GF-D8 (cell line): ENCODE data around the gene ABI3BP.
"Not testable (repeated sequence)": the region's sequence is repeated elsewhere in the genome, so short reads cannot be mapped to it uniquely, and the experiment has no call there.

Experiments used
- DNase-seq: peaks from one replicate; lab custom pipeline; 2025; lab: John Stamatoyannopoulos, UW

Gene ABI3BP

DNA sequence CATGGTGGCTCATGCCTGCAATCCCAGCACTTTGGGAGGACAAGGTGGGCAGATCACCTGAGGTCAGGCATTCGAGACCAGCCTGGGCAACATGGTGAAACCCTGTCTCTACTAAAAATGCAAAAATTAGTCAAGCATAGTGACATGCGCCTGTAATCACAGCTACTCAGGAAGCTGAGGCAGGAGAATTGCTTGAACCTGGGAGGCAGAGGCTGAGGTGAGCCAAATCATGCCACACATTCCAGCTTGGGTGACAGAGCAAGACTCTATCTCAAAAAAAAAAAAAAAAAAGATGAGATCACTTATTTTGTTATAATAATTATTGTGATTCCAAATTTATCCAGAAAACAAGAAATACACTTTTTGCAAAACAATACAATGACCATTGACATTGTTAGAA lies 47.1 kb downstream of the ABI3BP start:
- DNase-seq = not testable (repeated sequence)

DNA sequence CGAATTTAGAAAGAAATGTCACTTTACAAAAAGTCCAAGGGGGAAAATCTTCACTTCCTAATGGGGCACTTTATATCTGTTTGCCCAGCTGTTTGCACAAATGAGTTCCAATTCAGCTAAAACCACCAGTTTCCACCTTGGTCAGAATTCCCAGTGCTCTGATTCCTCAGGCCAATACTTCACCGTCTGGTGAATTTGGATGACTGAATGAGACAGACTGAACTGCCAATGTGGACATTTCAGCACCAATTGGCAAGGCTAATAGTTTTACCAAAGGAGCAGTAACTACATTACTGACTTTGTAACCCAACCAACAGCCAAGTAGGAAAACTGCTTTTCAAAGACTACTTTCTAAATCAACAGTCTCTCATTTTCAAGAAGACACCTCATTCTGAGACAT lies 51.8 kb downstream of the ABI3BP start:
- no peak for DNase-seq

DNA sequence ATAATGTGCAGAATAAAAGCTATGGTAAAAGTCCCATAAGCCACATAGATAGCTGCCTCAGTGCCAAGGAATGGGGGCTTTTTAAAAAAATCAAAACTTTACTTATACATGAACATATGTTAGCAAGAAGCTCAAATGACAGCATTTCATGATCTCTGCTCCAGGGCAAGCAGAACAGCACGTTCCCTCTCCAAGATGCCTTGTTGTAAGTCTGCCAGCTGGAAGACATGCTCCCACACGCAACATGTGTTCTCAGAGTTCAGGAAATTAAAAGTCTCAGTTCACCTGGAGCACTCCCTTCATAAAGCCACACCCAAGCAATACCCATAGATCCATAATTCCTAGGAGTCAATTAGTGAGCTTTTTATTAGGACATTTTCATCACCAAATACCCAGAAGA lies 52.2 kb downstream of the ABI3BP start:
- DNase-seq = no peak

DNA sequence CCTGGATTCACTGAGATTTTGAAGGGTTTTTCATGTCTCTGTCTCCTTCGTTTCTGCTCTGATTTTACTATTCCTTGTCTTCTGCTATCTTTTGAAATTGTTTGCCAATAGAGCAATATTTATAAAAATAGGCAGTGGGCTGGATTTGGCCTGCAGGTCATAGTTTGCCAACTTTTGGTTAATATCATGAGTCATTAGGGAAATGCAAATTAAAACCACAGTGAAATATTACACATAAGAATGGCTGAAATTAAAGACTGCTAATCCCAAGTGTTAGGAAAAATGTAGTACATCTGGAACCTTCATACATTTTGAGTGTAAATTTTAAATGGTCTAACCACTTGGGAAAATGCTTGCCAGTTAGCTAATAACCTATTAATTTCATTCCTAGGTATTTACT lies 56.3 kb downstream of the ABI3BP start:
- no peak for DNase-seq

DNA sequence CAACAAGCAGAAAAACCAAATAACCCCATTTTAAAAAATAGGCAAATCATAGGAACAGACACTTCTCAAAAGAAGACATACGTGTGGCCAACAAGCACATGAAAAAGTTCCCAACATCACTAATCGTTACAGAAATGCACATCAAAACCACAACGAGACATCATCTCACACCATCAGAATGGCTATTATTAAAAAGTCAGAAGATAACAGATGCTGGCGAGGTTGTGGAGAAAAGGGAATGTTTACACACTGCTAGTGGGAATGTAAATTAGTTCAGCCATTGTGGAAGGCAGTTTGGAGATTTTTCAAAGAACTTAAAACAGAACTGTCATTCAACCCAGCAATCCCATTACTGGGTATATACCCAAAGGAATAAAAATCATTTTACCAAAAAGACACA lies 60.7 kb downstream of the ABI3BP start:
- no peak for DNase-seq

DNA sequence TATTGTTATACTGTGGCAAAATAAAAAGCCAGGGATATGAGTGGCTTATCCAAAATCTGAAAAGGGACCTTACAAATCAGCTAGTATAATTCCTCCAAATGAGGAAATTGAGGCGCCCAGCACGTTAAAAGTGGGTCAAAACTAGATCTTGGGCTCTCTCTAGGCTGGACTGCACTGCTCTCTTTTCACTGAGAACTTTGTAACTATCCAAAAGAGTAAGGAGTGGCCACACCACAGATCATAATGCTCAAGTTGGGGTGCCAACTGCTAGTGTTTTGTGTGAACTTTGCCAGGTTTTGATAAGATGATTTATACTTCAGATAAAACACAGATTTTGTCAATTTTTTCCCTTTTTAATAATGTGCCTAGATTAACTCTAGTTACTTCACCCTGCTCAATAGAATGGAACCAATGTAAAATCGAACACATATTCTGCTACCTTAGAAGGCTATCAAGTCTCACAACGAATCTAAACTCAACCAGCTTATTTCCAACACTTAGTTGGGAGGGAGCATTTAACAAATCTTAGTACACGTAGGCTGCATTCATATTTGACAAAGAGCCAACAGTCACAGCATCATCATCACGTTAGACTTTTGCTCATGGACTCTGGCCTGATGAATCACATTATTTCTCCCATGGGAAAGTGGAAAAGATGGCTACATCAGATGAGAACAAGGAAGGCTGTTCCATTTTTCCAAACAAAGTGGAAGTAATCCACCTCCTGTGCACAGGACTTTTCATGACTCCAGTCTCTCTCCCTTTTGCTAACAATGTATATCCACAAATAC lies 64.4 kb downstream of the ABI3BP start:
- no peak for DNase-seq

DNA sequence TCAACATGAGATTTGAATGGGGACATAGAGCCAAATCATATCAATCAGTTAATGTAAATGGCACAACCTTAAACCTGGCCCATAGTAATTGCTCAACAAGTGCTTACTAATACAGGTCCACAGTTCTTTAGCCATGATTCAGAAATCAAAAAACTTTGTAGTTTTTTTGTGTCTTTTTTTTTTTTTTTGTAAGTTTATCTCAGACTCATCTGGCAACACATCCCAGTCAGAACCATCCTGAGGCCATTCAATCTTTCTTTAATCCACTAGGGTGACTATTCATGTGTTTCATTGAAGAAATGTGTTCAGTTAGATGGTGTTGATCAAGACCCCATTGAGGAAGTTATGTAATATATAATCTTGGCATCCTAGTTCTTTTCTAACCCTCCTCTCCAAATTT lies 65.4 kb downstream of the ABI3BP start:
- no peak for DNase-seq

DNA sequence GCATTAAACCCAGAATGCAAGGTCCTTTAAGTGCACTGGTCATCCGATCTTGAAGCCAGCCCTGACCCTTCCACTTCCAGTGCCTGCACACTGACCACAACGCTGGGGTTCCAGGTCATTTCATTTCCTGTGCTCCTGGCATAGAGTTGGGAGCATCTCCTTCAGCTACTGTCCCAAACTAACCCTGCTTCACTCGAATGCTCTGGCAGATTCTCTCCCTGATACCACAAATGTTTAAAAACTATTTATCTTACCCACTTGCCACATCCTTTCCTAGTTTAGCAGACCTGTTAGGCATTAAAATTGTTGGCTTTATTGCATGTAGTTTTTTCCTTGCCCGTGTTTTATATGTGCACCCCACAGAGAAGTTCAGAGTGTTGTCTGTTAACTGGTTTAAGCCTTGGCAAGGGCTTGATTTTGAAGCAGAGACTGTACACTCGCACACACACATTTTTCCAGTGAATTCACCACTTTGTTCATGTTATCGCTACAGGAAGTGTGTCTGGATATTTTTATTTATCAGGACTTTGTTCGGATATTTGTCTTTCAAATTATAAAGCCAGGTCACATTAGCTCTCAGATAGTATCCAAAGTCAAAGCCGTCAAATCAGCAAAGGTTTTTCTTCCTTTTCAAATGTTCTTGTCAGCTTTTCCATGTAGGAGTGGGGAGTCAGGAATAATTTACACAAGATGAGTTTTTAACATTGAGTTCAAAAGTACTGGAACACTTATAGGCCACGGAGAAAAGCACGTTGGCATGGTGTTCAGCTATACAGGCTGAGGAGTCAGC lies 77.3 kb downstream of the ABI3BP start:
- no peak for DNase-seq

DNA sequence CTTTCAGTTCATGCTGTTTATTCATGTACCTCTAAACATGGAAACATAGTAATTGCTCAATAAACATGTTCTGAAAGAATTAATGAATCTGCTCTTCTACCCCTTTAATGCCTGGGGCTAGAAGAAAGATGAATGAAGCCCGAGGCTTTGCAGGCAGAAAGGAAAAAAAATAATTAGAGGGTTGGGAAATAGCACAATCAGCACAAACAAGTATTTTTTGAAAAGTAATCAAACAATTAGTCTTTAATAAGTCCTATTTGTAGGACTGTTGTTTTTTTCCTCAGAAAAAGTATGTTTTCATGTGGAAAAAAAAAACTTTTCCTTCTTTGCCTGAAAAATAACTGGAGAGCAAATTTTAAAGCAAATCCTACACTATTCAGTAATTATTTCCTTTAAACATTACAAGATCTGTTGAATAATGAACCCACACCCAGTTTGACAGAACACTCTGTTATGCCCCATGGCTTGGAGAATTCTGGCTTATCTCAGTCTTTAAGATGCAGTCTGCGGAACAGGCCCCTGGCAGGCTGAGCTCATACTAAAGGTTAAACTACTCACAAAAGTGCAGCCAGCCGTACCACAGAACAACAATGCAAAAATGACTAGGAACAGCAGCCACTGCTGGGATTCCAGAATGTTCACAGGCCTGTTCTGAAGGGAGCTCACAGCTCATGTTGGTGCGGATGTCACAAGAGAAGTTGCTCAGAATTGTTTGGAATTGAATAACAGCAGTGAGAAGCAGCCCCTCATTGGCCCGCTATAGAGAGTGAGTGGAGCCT lies 79.2 kb downstream of the ABI3BP start:
- no peak for DNase-seq

DNA sequence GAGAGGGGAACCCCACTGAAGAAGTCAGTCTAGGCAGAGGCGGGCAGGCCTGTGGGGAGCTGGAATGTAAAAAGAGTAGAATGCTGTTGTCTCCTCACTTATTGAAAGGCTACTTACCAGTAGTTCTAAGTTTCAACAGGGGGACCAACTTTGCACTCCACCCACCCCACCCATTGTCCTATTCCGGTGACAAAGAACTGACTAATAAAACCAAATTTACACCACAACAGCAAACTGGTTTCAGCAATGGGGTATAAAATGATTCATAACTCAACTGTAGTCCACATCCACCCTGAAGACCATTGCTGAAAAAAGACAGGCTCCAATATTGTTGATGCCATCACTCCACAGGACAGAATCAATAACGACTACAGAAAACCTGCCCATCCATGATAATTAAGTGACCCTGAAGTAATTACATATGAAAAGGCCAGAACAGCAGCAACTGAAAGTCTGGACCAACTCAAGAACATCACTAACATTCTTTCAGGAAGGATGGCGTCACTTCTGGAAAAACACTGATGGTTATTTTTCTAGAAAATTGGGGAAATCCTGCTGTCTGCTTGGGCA lies 80.2 kb downstream of the ABI3BP start:
- no peak for DNase-seq

DNA sequence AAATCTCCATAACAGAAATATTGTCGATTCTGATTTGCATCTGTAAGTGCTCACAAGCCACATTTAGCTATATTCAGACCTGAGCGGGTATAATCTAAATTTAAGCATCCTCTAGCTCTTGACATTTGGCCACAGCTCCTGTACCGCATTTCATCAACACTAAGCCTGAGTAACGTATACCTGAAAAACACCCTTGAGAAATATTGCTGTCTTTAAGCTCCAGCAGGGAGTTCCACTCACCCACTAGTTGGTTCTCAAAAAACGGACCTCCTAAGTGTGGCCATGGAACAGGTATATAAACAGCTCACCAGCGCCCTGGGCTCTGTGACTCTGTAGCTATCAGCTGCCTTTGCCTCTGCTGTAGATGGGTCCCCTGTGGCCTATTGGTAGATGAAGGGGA lies 80.7 kb downstream of the ABI3BP start:
- no peak for DNase-seq

DNA sequence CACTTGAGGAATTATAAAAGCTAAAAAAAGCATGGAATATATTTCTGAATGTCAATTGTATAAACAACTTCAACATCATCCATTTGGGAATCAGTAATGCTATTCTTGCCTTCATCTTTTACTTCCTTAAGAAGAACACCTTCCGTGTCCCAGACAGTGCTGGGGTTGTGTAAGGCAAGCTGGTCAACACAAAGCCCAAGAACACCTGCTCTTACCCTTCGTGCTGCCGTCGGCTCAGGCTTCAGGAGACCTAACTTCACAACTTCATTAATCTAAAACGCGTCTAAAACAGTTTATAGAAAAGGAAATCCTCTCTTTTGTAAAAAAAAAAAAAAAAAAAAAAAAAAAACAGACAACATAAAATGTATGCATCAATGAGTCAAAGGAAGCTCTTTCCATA lies 81.3 kb downstream of the ABI3BP start:
- no peak for DNase-seq

DNA sequence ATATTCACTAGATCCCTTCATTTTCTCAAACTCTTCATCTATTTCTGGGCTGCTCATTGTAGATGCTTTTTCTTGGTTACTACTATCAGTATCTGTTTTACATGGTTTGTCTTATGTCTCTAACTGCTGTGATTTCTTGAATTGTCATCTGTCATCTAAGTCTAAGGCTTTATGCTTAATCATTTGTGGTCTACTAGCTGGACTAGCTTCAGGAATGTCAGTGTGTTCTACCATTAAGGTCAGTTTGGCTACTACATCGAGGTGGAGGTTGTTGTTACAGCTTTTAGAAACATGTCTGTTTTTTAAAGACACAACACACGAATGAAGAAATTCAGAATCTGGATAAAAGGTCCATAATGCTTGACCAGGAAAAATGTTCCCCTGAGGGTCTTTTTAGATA lies 82.2 kb downstream of the ABI3BP start:
- no peak for DNase-seq

DNA sequence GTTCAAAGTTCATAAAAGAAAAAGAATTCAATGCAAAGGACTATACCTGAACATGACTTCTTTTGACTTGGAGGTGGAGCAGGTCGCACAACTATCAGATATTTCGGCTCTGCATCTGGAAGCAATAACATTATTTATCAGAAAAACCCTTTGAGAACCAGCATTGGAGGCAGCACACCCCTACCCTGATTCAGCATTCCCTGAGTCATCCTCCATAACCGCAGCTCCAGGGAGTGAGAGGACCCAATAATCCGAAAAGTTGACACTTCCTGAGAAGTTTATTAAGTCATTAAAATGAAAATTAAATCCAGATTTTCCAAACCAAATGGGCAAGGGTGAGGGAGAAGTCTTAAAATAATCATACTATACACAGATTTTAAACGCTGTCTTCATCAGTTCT lies 90.6 kb downstream of the ABI3BP start:
- no peak for DNase-seq

DNA sequence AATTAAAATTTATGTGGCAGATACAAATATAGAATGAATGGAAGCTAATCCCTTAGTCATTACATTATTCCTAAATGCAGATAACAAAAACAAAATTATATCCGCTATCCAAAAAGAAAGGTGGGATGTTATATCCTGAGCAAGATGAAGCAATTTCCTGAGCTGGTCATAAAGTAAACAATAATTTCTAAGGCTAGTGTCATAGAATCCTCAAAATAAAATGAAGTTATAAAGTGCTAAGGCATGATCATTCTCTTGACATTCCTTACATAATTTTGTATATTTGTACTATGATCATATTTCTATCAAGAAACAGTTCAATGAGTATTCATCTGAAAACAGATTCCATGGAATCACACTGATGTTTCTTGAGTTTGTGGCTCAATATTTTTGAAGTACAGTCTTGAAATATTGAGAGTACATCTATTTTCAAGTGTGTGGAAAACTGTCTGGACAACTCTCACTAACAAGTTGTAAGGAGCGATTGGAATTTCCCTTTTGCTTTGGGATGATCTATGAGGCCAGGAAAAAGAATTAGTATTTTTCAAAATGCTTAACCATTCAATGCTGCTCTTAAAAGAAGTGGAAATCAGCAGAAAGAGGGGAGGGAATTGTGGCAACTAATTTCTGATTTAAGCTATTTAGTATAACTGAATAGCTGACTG lies 92.4 kb downstream of the ABI3BP start:
- no peak for DNase-seq

DNA sequence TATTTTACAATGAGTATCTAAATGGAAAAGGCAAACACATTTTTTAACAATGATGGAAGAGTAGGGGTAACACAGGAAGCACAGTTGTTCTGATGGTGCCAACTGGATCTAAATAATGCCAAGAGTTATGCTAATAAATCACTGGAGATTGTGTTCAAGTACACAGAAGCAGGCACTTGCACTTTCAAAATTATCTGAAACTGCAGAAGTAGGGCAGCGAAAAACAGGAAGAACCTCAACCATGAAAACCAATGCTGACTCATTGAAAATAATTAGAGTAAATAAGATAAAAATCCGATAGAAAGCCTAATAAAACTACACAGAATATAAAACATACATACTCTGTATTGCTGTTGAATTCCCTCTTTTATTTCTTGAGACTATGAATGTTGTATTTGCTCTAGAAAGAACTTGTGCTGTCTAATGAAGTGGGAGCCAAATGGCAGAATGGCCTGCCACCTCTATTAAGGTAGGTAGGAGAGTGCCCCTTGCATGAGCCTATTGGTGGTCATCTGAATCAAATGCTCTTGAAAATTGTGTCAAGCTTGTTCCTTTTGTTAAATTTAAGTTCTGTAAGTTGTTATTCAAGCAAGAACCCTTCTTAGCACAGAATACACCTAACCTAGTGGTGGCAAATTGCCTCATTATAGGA lies 93.7 kb downstream of the ABI3BP start:
- no peak for DNase-seq

DNA sequence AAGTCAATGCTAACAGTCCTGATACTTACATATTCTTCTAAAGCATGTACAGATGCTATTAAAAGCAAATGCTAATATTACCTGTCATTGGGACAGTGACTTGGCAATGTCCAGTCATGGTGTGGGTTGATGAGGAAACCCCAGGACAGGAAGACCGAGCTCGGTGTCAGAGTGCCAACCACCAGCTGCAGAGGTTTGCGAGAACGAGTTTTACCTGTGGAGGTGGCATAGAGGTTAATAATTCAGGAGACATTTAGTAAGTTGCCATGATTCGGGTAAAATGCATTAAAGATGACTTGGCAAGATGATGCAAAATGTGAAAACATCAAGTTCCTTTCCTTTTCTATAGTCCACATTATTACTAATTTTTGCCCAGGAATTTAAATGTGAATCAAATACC lies 94.5 kb downstream of the ABI3BP start:
- no peak for DNase-seq

DNA sequence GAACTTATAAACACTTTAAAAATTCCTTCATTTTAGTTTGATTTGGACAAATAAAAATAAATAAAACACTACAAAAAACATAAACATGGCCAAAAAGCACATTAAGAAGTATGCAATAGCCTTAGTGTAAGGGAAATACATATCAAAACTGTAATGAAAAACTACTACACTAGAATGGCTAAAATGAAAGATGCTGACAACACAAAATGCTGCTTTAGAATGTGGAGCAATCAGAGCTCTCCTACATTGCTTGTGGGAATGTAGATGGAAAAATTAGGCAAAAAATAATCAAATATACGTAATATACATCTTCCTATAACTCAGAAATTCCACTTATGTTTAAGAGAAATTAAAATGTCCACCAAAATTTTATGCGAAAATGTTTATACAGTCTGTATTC lies 96.2 kb downstream of the ABI3BP start:
- DNase-seq = no peak

DNA sequence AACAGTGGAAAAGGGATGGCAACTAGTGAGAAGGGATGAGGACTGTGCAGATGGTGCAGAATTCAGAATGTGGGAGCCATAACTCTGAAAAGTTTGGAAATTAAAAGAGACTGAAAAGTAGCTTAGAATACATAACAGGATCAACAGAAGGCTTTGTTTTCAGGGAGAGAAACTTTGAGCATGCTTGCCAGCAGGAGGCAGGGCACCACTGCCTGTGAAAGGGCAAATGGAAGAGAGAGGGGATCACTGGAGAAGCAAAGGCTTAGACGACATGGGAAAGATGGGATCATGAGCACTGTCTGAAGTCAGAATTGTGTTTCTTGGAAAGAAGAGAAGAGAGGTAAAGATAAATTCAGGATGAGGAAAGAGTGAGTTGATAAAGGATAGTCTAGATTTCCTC lies 99.6 kb downstream of the ABI3BP start:
- no peak for DNase-seq

DNA sequence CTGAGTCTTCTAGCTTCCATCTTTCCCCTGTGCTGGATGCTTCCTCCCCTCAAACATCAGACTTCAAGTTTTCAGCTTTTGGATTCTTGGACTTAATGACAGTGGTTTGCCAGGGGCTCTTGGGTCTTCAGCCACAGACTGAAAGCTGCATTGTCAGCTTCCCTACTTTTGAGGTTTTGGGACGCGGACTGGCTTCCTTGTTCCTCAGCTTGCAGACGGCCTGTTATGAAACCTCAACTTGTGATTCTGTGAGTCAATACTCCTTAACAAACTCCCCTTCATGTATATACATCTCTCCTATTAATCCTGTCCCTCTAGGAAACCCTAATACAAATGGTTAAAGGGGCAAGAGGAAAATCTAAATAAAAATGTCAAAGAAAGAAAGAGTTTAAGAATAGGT lies 100.1 kb downstream of the ABI3BP start:
- DNase-seq = no peak

DNA sequence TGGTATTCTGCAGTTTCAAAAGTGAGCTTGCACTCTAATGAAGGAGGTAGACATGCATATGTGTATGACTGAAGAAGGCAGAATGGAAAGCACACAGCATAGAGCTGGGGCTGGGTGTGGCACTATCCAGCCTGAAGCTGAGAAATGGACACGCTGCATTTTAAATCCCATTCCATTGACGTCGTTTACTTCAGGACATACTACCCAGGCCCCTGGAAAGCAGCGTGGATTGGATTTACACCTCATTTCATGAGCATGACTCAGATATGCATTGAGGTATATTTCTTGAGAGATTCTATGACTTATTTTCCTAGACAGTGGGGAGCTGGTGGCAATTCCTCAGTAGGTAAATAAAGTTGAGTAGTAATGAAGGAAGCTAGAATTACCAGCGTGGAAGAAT lies 101.4 kb downstream of the ABI3BP start:
- DNase-seq = no peak
